PFSK-1 (cell line): ENCODE results near the gene RPL31.

Experiments
- FOXP2 ChIP-seq: optimal IDR thresholded peaks from 2 replicates; pipeline ENCODE3; 2011; ENCODE audit warnings: borderline replicate concordance, control low read depth, inconsistent platforms; ENCODE audit not compliant: insufficient read depth; ENCODE audit errors: extremely low read length, extremely low read depth
- POLR2AphosphoS5 ChIP-seq: IDR thresholded peaks from 2 replicates; pipeline ENCODE4 v1.6.1; 2012; ENCODE audit warnings: low read depth, mild to moderate bottlenecking, control low read depth, low read length, moderate library complexity
- SIN3A ChIP-seq: IDR thresholded peaks from 2 replicates; pipeline ENCODE4 v1.6.1; 2012; ENCODE audit warnings: mild to moderate bottlenecking, low read length, moderate library complexity, borderline replicate concordance; ENCODE audit not compliant: insufficient read depth
- TAF1 ChIP-seq: IDR thresholded peaks from 2 replicates; pipeline ENCODE4 v1.6.1; 2012; ENCODE audit warnings: low read length, control low read depth, borderline replicate concordance; ENCODE audit not compliant: insufficient read depth
- TF ChIP-seq, protein P1 (sequence below), 2 experiments: IDR thresholded peaks; 2 replicates each; pipeline versions ENCODE4 v1.6.1 to v1.8.0; 2011 to 2012; ENCODE audit warnings: low read depth in 2 of 2, low read length in 2 of 2, control low read depth in 1 of 2, inconsistent platforms in 1 of 2, mild to moderate bottlenecking in 1 of 2, moderate library complexity in 1 of 2; ENCODE audit not compliant: insufficient read depth in 1 of 2

The RPL31 gene

GRCh38 chr2:100962366-100963025 is 39.6 kb upstream of the RPL31 start:
- TF ChIP-seq POLR2AphosphoS5 (no peak), SIN3A (no peak), FOXP2 (no peak), TAF1 (no peak)
- TF ChIP-seq, protein P1, sequence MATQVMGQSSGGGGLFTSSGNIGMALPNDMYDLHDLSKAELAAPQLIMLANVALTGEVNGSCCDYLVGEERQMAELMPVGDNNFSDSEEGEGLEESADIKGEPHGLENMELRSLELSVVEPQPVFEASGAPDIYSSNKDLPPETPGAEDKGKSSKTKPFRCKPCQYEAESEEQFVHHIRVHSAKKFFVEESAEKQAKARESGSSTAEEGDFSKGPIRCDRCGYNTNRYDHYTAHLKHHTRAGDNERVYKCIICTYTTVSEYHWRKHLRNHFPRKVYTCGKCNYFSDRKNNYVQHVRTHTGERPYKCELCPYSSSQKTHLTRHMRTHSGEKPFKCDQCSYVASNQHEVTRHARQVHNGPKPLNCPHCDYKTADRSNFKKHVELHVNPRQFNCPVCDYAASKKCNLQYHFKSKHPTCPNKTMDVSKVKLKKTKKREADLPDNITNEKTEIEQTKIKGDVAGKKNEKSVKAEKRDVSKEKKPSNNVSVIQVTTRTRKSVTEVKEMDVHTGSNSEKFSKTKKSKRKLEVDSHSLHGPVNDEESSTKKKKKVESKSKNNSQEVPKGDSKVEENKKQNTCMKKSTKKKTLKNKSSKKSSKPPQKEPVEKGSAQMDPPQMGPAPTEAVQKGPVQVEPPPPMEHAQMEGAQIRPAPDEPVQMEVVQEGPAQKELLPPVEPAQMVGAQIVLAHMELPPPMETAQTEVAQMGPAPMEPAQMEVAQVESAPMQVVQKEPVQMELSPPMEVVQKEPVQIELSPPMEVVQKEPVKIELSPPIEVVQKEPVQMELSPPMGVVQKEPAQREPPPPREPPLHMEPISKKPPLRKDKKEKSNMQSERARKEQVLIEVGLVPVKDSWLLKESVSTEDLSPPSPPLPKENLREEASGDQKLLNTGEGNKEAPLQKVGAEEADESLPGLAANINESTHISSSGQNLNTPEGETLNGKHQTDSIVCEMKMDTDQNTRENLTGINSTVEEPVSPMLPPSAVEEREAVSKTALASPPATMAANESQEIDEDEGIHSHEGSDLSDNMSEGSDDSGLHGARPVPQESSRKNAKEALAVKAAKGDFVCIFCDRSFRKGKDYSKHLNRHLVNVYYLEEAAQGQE (IDR thresholded peaks at IDR 0.05; ENCODE audit: insufficient read depth in 1 of 2, low read depth in 2 of 2, low read length in 2 of 2) = no peak

DNA sequence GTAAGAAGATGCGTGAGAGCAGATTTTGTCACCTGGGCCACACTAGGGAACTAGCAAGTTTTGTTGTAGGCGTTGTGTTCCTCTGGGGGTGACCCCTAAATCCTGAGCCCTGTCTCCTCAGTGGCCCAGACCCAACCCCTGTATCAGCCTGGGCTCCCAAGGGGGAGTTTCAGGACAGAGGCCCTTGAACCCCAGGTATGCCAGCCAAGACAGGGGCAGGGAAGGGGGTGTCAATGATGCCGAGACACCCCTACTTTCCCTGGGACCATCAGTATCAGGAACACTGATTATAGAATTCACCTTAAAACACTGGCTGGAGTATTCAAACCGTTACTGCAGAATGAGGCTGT is 39.1 kb upstream of the RPL31 start:
- no peak for TF ChIP-seq POLR2AphosphoS5

GRCh38 chr2:100964222-100964621 is 37.9 kb upstream of the RPL31 start:
- no peak for TF ChIP-seq TAF1
- TF ChIP-seq, protein P1 (IDR thresholded peaks at IDR 0.05; ENCODE audit: insufficient read depth in 1 of 2, low read depth in 2 of 2, low read length in 2 of 2) = no peak
- TF ChIP-seq SIN3A = no peak
- TF ChIP-seq FOXP2 = no peak
- TF ChIP-seq POLR2AphosphoS5 = no peak

GRCh38 chr2:100964681-100965169 is 37.4 kb upstream of the RPL31 start:
- TF ChIP-seq POLR2AphosphoS5 (no peak), SIN3A (no peak)

GRCh38 chr2:100965596-100965995 is 36.5 kb upstream of the RPL31 start:
- TF ChIP-seq FOXP2 = no peak
- TF ChIP-seq SIN3A = no peak

DNA sequence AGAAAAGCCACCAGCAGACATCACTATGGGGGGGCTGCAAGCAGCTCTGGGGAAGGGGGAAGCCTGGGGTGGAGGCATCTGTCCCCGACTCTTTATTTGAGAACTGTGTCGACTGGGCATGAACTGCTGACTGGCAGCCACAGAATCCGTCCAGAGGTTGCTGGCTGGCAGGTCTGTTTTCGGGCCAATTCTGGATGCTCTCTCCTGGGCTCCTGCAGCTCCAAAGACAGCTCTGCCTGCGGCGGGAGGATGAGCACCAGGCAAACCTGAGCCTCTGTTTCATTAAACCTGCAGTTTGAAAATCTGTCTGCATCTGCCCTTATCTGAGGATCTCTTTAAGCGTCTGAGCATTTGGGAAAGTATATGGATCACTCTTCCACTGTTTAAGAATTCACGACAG is 34.4 kb upstream of the RPL31 start:
- TF ChIP-seq POLR2AphosphoS5 (no peak), SIN3A (no peak), TAF1 (no peak), FOXP2 (no peak)
- TF ChIP-seq, protein P1 (IDR thresholded peaks at IDR 0.05; ENCODE audit: insufficient read depth in 1 of 2, low read depth in 2 of 2, low read length in 2 of 2) = no peak
